Transverse colon (tissue), 4 donors: ENCODE data around the gene RASL10B. TPM values are rescaled to one million over a fixed set of nuclear protein-coding genes. Genes with fewer than 3 reads are reported as not detected.

Source experiments
- DNase-seq: peaks from one replicate; pipeline ENCODE4 v3.0.0-alpha.2; 2019
- H3K27ac ChIP-seq, 4 donors: fragments of 200-600 bp; sonication (generic); 2 replicates each; pipeline ENCODE4 v1.5.1; 2016 to 2018; ENCODE audit warnings: inconsistent platforms in 4 of 4
- H3K27me3 ChIP-seq: fragments of 200-600 bp; sonication (generic); 2 replicates; pipeline ENCODE4 v1.5.1; 2017; ENCODE audit warnings: inconsistent platforms
- H3K36me3 ChIP-seq, 4 donors: fragments of 200-600 bp; sonication (generic); 2 replicates each; pipeline ENCODE4 v1.5.1; 2017 to 2019; ENCODE audit warnings: inconsistent platforms in 4 of 4
- H3K4me1 ChIP-seq, 4 donors: fragments of 200-600 bp; sonication (generic); 2 replicates each; pipeline ENCODE4 v1.5.1; 2017 to 2020; ENCODE audit warnings: inconsistent platforms in 4 of 4
- H3K4me3 ChIP-seq, 4 donors: fragments of 200-600 bp; sonication (generic); 1 replicate in 1 of 4; 2 replicates in 3 of 4; pipeline versions ENCODE4 v1.5.1 to v1.6.1; 2017 to 2019; ENCODE audit warnings: inconsistent platforms in 4 of 4
- H3K9me3 ChIP-seq, 2 donors: fragments of 200-600 bp; sonication (generic); 2 replicates each; pipeline ENCODE4 v1.5.1; 2017 to 2019; ENCODE audit warnings: inconsistent platforms in 2 of 2
- CTCF ChIP-seq, 5 experiments: fragments of 200-600 bp in 3 of 5; fragments of 450-650 bp in 2 of 5; sonication (generic) in 3 of 5; IDR thresholded peaks; 1 replicate in 2 of 5; 2 replicates in 3 of 5; pipeline ENCODE4 v1.5.1; 2016 to 2017; ENCODE audit warnings: antibody characterized with exemption in 5 of 5, inconsistent platforms in 3 of 5, mild to moderate bottlenecking in 2 of 5, moderate library complexity in 1 of 5
- EP300 ChIP-seq: sonication (generic); formaldehyde crosslinking; IDR thresholded peaks from one replicate; pipeline ENCODE4 v1.6.1; 2017; ENCODE audit warnings: antibody characterized with exemption, low read depth
- POLR2A ChIP-seq: fragments of 450-650 bp; IDR thresholded peaks from one replicate; pipeline ENCODE4 v1.6.1; 2016; ENCODE audit warnings: antibody characterized with exemption, mild to moderate bottlenecking, moderate library complexity
- POLR2AphosphoS5 ChIP-seq, 3 donors: sonication (generic); formaldehyde crosslinking; IDR thresholded peaks; one replicate each; pipeline ENCODE4 v1.6.1; 2016; ENCODE audit warnings: antibody characterized with exemption in 3 of 3
- WGBS, 2 donors: methylation state at CpG; one replicate each; pipeline ENCODE4 v1.1.5; 2018; ENCODE audit warnings: low coverage in 1 of 2; 5-methylcytosine and 5-hydroxymethylcytosine counted together
- in situ Hi-C, 4 donors: fragments of 200-750 bp; cut with MboI; loops; one replicate each; pipeline versions ENCODE4 v1.15.0 to v1.15.1; 2017; ENCODE audit warnings: low sequenced_read_pairs in 3 of 4, low pct_ligation_motif_present in 1 of 4, low pct_unique_long_range_greater_than_20kb in 1 of 4
- intact Hi-C: fragments of 100-400 bp; cut with DNase I; formaldehyde crosslinking; loops from one replicate; pipeline ENCODE4 v1.15.1; 2023; ENCODE audit warnings: low total_unique reads
- total RNA-seq, 4 donors: library from RNA; depleted of rRNA; stranded (reverse); fragments of >200 nt; gene quantifications; one replicate each; pipeline ENCODE4 v1.1.0, GENCODE V29; 2016

The RASL10B gene
- total RNA-seq, 4 donors from 2014 or later: 0.41 to 1.6 (median 1.1) TPM

DNA sequence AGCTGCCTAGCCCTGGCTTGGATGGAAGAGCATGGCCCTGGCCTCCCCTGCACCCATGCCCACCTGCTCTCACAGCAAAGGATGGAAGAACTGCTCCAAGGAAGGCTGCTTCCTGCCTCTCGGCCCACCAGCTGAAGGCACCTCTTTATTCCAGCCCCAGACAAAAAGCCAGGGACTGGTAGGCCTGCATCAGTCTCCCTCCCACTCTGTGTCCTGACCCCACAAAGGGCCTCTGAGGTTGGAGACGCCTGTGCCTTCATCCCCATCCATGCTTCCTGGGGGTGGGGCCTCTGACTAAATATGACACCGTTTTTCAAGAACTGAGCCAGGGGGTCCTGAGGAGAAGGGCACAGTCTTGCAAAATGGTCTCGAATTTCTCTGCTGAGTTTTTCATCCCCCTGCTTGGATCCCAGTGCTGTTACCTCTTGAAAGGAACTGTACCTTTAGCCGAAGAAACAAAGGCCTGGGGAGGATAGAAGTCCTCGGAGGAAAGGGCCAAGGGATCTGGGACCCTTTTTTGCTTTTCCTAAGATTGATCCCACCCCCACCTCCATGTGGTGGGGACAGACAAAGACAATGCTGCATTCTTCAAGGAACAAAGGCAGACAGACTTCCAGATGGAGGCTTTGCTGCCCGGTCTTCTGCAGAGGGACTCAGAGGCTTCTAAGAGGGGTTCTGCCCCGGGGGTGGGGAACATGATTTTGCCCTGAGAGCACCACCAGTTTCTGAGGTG is 34.5 kb downstream of the RASL10B start:
- Histone ChIP-seq H3K4me3 (no peak overlapping the region), H3K27ac (no peak overlapping the region), H3K9me3 (no peaks in the 10 kb centered on the region), H3K27me3 (no peaks in the 10 kb centered on the region), H3K4me1 (peaks cover 9 to 23% (median 19%) of the 10 kb centered on the region in 4 donors), H3K36me3 (no peaks in the 10 kb centered on the region)
- no peak for DNase-seq
- TF ChIP-seq EP300 (no peak), POLR2A (no peak), CTCF (IDR thresholded peaks at IDR 0.05) (no peak), POLR2AphosphoS5 (IDR thresholded peaks at IDR 0.05) (no peak)
- in situ Hi-C loops (loop anchor here in 3 of 4 donors (5.0 to 10.0 kb wide), 2 partner anchors 36 to 49 kb away; no protein-coding TSS in a partner anchor), intact Hi-C loops (no loop called here)
- 60 to 73% methylated on average over 3 to 8 of the region's 8 CpGs for WGBS, 2 donors

- H3K4me3 ChIP-seq: no peak overlapping the region
- H3K27me3 ChIP-seq: no peaks in the 10 kb centered on the region
- WGBS, 2 donors: 95% methylated on average over 23 of the region's 24 CpGs; no CpG with 5 or more reads in 1 of the 2 donors
- no peaks in the 10 kb centered on the region for H3K36me3 ChIP-seq
- no peak overlapping the region for H3K27ac ChIP-seq
- peaks cover 9 to 23% (median 19%) of the 10 kb centered on the region in 4 donors for H3K4me1 ChIP-seq
- in situ Hi-C loops (loop anchor here in 3 of 4 donors (5.0 to 10.0 kb wide), 2 partner anchors 36 to 48 kb away; no protein-coding TSS in a partner anchor), intact Hi-C loops (no loop called here)
- TF ChIP-seq POLR2AphosphoS5 (IDR thresholded peaks at IDR 0.05) (no peak), EP300 (no peak), POLR2A (no peak), CTCF (IDR thresholded peaks at IDR 0.05) (no peak)
- no peak for DNase-seq
- no peaks in the 10 kb centered on the region for H3K9me3 ChIP-seq
These were observed 35.0 kb downstream of the RASL10B start for GRCh38 chr17:35766489-35766877.

GRCh38 chr17:35766903-35767510 is 35.6 kb downstream of the RASL10B start:
- no peaks in the 10 kb centered on the region for H3K27me3 ChIP-seq
- peaks cover 9 to 23% (median 19%) of the 10 kb centered on the region in 4 donors for H3K4me1 ChIP-seq
- DNase-seq: no peak
- intact Hi-C loops (no loop called here), in situ Hi-C loops (loop anchor here in 3 of 4 donors (5.0 to 10.0 kb wide), 2 partner anchors 35 to 48 kb away; no protein-coding TSS in a partner anchor)
- no peaks in the 10 kb centered on the region for H3K9me3 ChIP-seq
- H3K27ac ChIP-seq: no peak overlapping the region
- peak; percentile 39 to 58 (median 43) for TF ChIP-seq CTCF (IDR thresholded peaks at IDR 0.05)
- no peak for TF ChIP-seq EP300
- H3K36me3 ChIP-seq: no peaks in the 10 kb centered on the region
- H3K4me3 ChIP-seq: no peak overlapping the region
- WGBS, 2 donors: 56 to 57% methylated on average over 4 to 7 of the region's 7 CpGs

GRCh38 chr17:35768797-35769196 is 37.4 kb downstream of the RASL10B start:
- in situ Hi-C loops: loop anchor here in 3 of 4 donors (5.0 to 10.0 kb wide), 2 partner anchors 34 to 46 kb away; no protein-coding TSS in a partner anchor
- Histone ChIP-seq H3K36me3 (no peaks in the 10 kb centered on the region), H3K4me3 (no peak overlapping the region), H3K9me3 (no peaks in the 10 kb centered on the region), H3K4me1 (peaks cover 11 to 26% (median 25%) of the 10 kb centered on the region in 4 donors), H3K27me3 (no peaks in the 10 kb centered on the region), H3K27ac (no peak overlapping the region)
- 35 to 83% methylated on average over 2 of the region's 2 CpGs for WGBS, 2 donors
- intact Hi-C loops: no loop called here
- no peak for DNase-seq
- TF ChIP-seq POLR2A: no peak
- TF ChIP-seq EP300: no peak
- no peak for TF ChIP-seq POLR2AphosphoS5 (IDR thresholded peaks at IDR 0.05)
- no peak for TF ChIP-seq CTCF (IDR thresholded peaks at IDR 0.05)
